A673 (cell line): ENCODE measurements around the gene AJM1. TPM values are rescaled to one million over a fixed set of nuclear protein-coding genes. Genes with fewer than 3 reads are reported as not detected.
"Not testable (repeated sequence)": the region's sequence is repeated elsewhere in the genome, so short reads cannot be mapped to it uniquely, and the experiment has no call there.

Source experiments
- BruUV-seq: library from RNA; stranded (reverse); fragments of 400-500 nt; replicated peaks from 2 replicates; lab custom pipeline; 2021; lab: Mats Ljungman, UMichigan
- CTCF ChIA-PET: fragments of 300-600 bp; sonication (Branson Sonifier 250); formaldehyde crosslinking; loops from one replicate; lab custom pipeline; 2022; ENCODE audit warnings: antibody characterized with exemption; lab: Charles Lee
- POLR2A ChIA-PET: fragments of 300-600 bp; sonication (Branson Sonifier 250); formaldehyde crosslinking; loops from one replicate; lab custom pipeline; 2022; ENCODE audit warnings: antibody characterized with exemption; ENCODE audit not compliant: low non-redundant PET; lab: Charles Lee
- DNase-seq: peaks from one replicate; pipeline ENCODE4 v3.0.0-alpha.2; 2015; ENCODE audit warnings: low spot score
- H3K27ac ChIP-seq: fragments of 200-600 bp; sonication (generic); 2 replicates; pipeline ENCODE4 v1.5.1; 2016; ENCODE audit warnings: mixed run types, low read depth, mild to moderate bottlenecking, mixed read lengths, antibody characterized with exemption, low read length; ENCODE audit not compliant: poor library complexity, severe bottlenecking
- H3K27me3 ChIP-seq: fragments of 200-600 bp; sonication (generic); replicated peaks from 2 replicates; pipeline ENCODE4 v1.6.1; 2017; ENCODE audit warnings: mixed run types, low read depth, mild to moderate bottlenecking, mixed read lengths, antibody characterized with exemption, low read length; ENCODE audit not compliant: insufficient read depth, poor library complexity
- H3K36me3 ChIP-seq: fragments of 200-600 bp; sonication (generic); 2 replicates; pipeline ENCODE4 v1.6.1; 2016; ENCODE audit warnings: mixed run types, mild to moderate bottlenecking, mixed read lengths, antibody characterized with exemption, low read length; ENCODE audit not compliant: insufficient read depth, poor library complexity, severe bottlenecking
- H3K4me1 ChIP-seq: fragments of 200-600 bp; sonication (generic); 2 replicates; pipeline ENCODE4 v1.6.1; 2017; ENCODE audit warnings: mixed run types, mild to moderate bottlenecking, mixed read lengths, antibody characterized with exemption, low read length; ENCODE audit not compliant: insufficient read depth, poor library complexity, severe bottlenecking
- H3K4me3 ChIP-seq: fragments of 200-600 bp; sonication (generic); 2 replicates; pipeline ENCODE4 v1.5.1; 2016; ENCODE audit warnings: low read depth, mixed run types, mild to moderate bottlenecking, mixed read lengths, low read length; ENCODE audit not compliant: poor library complexity, severe bottlenecking
- H3K9me3 ChIP-seq: fragments of 200-600 bp; sonication (generic); 2 replicates; pipeline ENCODE4 v1.6.1; 2016; ENCODE audit warnings: mixed run types, low read depth, mild to moderate bottlenecking, mixed read lengths, antibody characterized with exemption, low read length; ENCODE audit not compliant: poor library complexity, severe bottlenecking
- CTCF ChIP-seq: fragments of 300-800, 200-600 bp; sonication (generic); conservative IDR thresholded peaks from 2 replicates; pipeline ENCODE4 v1.5.1; 2017; ENCODE audit warnings: low read depth, mild to moderate bottlenecking, antibody characterized with exemption, low read length, moderate library complexity, mixed read lengths
- EZH2 ChIP-seq: fragments of 200-600 bp; sonication (generic); IDR thresholded peaks from 2 replicates; pipeline ENCODE4 v1.6.1; 2017; ENCODE audit warnings: borderline replicate concordance, low read depth, mild to moderate bottlenecking, mixed read lengths, antibody characterized with exemption, low read length; ENCODE audit not compliant: poor library complexity, severe bottlenecking
- intact Hi-C: fragments of 100-400 bp; cut with micrococcal nuclease; formaldehyde crosslinking; loops from one replicate; pipeline ENCODE4 v1.10.0; 2022; ENCODE audit not compliant: unreplicated experiment
- total RNA-seq: library from RNA; stranded (reverse); gene quantifications from 2 replicates; pipeline ENCODE4 v1.2.3, GENCODE V29; 2021

Gene AJM1
- total RNA-seq, 1 experiment from 2014 or later: 2.0 TPM

- CTCF ChIA-PET: no interaction called here
These were observed 25.2 kb downstream of the AJM1 start for GRCh38 chr9:136867480-136867879.

GRCh38 chr9:136867917-136868316, 25.6 kb downstream of the AJM1 start:
- TF ChIP-seq EZH2 (no peak), CTCF (no peak)
- no peak overlapping the region for H3K27ac ChIP-seq
- no TSS peak for BruUV-seq
- CTCF ChIA-PET: no interaction called here
- H3K9me3 ChIP-seq: peaks cover 19% of the 10 kb centered on the region
- POLR2A ChIA-PET: no interaction called here
- intact Hi-C loops: no loop called here
- no peak for DNase-seq
- peaks cover 16% of the 10 kb centered on the region for H3K36me3 ChIP-seq
- H3K4me1 ChIP-seq: no peaks in the 10 kb centered on the region
- H3K27me3 ChIP-seq: no peaks in the 10 kb centered on the region
- no peak overlapping the region for H3K4me3 ChIP-seq

More at GRCh38 chr9:136867480-136867879, 25.2 kb downstream of the AJM1 start:
- POLR2A ChIA-PET: no interaction called here
- peaks cover 15% of the 10 kb centered on the region for H3K9me3 ChIP-seq
- no peaks in the 10 kb centered on the region for H3K4me1 ChIP-seq
- no peaks in the 10 kb centered on the region for H3K27me3 ChIP-seq
- DNase-seq: no peak
- H3K27ac ChIP-seq: no peak overlapping the region
- TF ChIP-seq CTCF (no peak), EZH2 (no peak)
- BruUV-seq: no TSS peak
- intact Hi-C loops: no loop called here
- H3K36me3 ChIP-seq: peaks cover 20% of the 10 kb centered on the region
- H3K4me3 ChIP-seq: peak overlapping the region; percentile 87

GRCh38 chr9:136868644-136869043, 26.4 kb downstream of the AJM1 start:
- ChIA-PET CTCF (no interaction called here), POLR2A (no interaction called here)
- no peak overlapping the region for H3K27ac ChIP-seq
- no peak for TF ChIP-seq CTCF
- TF ChIP-seq EZH2: no peak
- peaks cover 9% of the 10 kb centered on the region for H3K36me3 ChIP-seq
- intact Hi-C loops: no loop called here
- no peak for DNase-seq
- BruUV-seq: no TSS peak
- H3K4me3 ChIP-seq: no peak overlapping the region
- peaks cover 26% of the 10 kb centered on the region for H3K9me3 ChIP-seq
- H3K4me1 ChIP-seq: no peaks in the 10 kb centered on the region
- H3K27me3 ChIP-seq: no peaks in the 10 kb centered on the region

GRCh38 chr9:136869611-136870010, 27.3 kb downstream of the AJM1 start:
- POLR2A ChIA-PET, CTCF ChIA-PET, BruUV-seq, H3K4me1 ChIP-seq, H3K36me3 ChIP-seq, H3K27ac ChIP-seq, intact Hi-C loops, H3K4me3 ChIP-seq, DNase-seq, H3K27me3 ChIP-seq: not testable (repeated sequence)
- H3K9me3 ChIP-seq: peaks cover 27% of the 10 kb centered on the region
